RCC 7860 (cell line): ENCODE measurements around the gene KATNB1.
"Not testable (repeated sequence)": the region's sequence is repeated elsewhere in the genome, so short reads cannot be mapped to it uniquely, and the experiment has no call there.

Experiments
- DNase-seq: peaks from one replicate; pipeline ENCODE4 v3.0.0-alpha.2; 2015; ENCODE audit warnings: low spot score
- FAIRE-seq: peaks from 2 replicates; lab custom pipeline; 2012; peaks lifted over from hg19 to GRCh38; lab: Jason Lieb, UNC

The KATNB1 gene

GRCh38 chr16:57741660-57742191 lies 6.2 kb downstream of the KATNB1 start:
- FAIRE-seq (no peak), DNase-seq (no peak)

GRCh38 chr16:57742543-57742942 lies 7.0 kb downstream of the KATNB1 start:
- FAIRE-seq (no peak), DNase-seq (no peak)

GRCh38 chr16:57743458-57743857 lies 7.9 kb downstream of the KATNB1 start:
- DNase-seq (no peak), FAIRE-seq (no peak)

- no peak for FAIRE-seq
- no peak for DNase-seq
These were observed 8.5 kb downstream of the KATNB1 start for GRCh38 chr16:57743886-57744641.

GRCh38 chr16:57744642-57744903 lies 9.0 kb downstream of the KATNB1 start:
- FAIRE-seq (no peak), DNase-seq (no peak)

GRCh38 chr16:57745768-57746167 lies 10.2 kb downstream of the KATNB1 start:
- DNase-seq (no peak), FAIRE-seq (no peak)

GRCh38 chr16:57746316-57746715 lies 10.7 kb downstream of the KATNB1 start:
- DNase-seq, FAIRE-seq: not testable (repeated sequence)

- no peak for DNase-seq
- FAIRE-seq, result no peak
These were observed 11.5 kb downstream of the KATNB1 start for GRCh38 chr16:57747091-57747490.

- FAIRE-seq (no peak), DNase-seq (no peak)
These were observed 11.9 kb downstream of the KATNB1 start for GRCh38 chr16:57747496-57747895.

- FAIRE-seq, result no peak
These were observed 12.4 kb downstream of the KATNB1 start for GRCh38 chr16:57747996-57748395.

GRCh38 chr16:57748596-57748995 lies 13.0 kb downstream of the KATNB1 start:
- FAIRE-seq (no peak), DNase-seq (no peak)

More at GRCh38 chr16:57747996-57748395, 12.4 kb downstream of the KATNB1 start:
- no peak for DNase-seq

- no peak for FAIRE-seq
- no peak for DNase-seq
These were observed 13.6 kb downstream of the KATNB1 start for GRCh38 chr16:57749101-57749692.

- no peak for DNase-seq
- FAIRE-seq, result no peak
These were observed 14.4 kb downstream of the KATNB1 start for GRCh38 chr16:57749856-57750452.

- DNase-seq (no peak), FAIRE-seq (no peak)
These were observed 15.4 kb downstream of the KATNB1 start for GRCh38 chr16:57750796-57751538.

- DNase-seq (no peak), FAIRE-seq (no peak)
These were observed 16.1 kb downstream of the KATNB1 start for GRCh38 chr16:57751539-57752202.

- no peak for FAIRE-seq
These were observed 16.6 kb downstream of the KATNB1 start for GRCh38 chr16:57752203-57752580.

GRCh38 chr16:57752581-57753447 lies 17.2 kb downstream of the KATNB1 start:
- no peak for DNase-seq
- no peak for FAIRE-seq

More at GRCh38 chr16:57752203-57752580, 16.6 kb downstream of the KATNB1 start:
- DNase-seq, result no peak

GRCh38 chr16:57753448-57754353 lies 18.1 kb downstream of the KATNB1 start:
- no peak for FAIRE-seq
- DNase-seq, result no peak
